ENCODE measurements around the gene HDHD3. TPM values are rescaled to one million over a fixed set of nuclear protein-coding genes. Genes with fewer than 3 reads are reported as not detected.

The HDHD3 gene
- total RNA-seq, 1 donor from 2014 or later, result 9.8 TPM

DNA sequence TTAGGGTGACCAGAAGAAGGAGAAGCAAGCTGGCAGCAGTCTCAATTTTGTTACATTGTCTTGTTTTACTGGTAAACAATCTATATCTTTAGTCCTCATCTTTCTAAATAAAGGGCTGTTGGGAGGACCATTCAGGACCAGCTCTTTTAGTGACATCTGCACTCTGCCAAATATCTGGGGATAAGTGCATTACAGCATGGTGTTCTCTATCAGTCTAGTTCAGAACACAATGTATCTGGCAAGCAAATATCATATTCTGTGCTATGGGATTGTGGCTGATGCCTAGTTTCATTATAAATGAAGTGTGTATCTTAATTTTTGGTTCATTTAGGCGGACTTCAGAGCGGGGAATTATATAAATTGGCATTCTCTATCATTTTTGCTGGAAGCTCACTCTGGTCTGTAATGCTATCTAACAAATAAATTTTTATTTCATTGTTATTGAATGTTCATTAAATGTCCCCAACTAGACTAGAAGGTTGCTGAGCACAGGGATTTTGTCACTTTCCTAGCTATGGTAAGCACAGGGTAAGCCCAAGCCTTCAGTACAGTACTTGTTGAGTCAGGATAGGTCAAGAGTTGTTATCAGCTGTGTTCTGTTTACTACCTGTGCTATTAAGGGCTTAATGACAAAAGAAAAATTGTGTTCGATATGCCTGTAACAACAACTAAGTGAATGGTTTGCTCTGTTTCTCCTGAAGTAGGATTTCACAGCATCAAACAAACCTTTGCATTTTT lies 48.6 kb downstream of the HDHD3 start:
- Histone ChIP-seq H3K27me3 (no peaks in the 10 kb centered on the region), H3K36me3 (no peaks in the 10 kb centered on the region), H3K4me3 (no peak overlapping the region), H3K9ac (no peak overlapping the region), H2AFZ (replicated peaks) (no peak overlapping the region), H3K9me3 (ENCODE audit: low read depth) (no peaks in the 10 kb centered on the region), H3F3A (ENCODE audit: low read depth) (no peaks in the 10 kb centered on the region), H3K27ac (no peak overlapping the region), H3K4me1 (no peaks in the 10 kb centered on the region), H3K79me2 (ENCODE audit: low read depth) (no peaks in the 10 kb centered on the region), H4K20me1 (ENCODE audit: low read depth) (no peaks in the 10 kb centered on the region), H3K4me2 (no peak overlapping the region)
- Mint-ChIP-seq H3K27me3 (ENCODE audit: insufficient read depth, low read depth) (no peaks in the 10 kb centered on the region), H3K36me3 (no peaks in the 10 kb centered on the region), H3K9me3 (no peaks in the 10 kb centered on the region), H3K4me1 (no peaks in the 10 kb centered on the region), H3K27ac (no peak overlapping the region), H3K4me3 (no peak overlapping the region)
- DNase-seq (ENCODE audit: low spot score), result no peak
- TF ChIP-seq EZH2 (IDR thresholded peaks at IDR 0.05), result no peak
- TF ChIP-seq CTCF (IDR thresholded peaks at IDR 0.05), result no peak
- TF ChIP-seq EZH2phosphoT487 (IDR thresholded peaks at IDR 0.05), result no peak

GRCh38 chr9:113326230-113326629 lies 50.6 kb downstream of the HDHD3 start:
- Mint-ChIP-seq H3K36me3 (no peaks in the 10 kb centered on the region), H3K4me1 (no peaks in the 10 kb centered on the region), H3K27ac (no peak overlapping the region), H3K27me3 (ENCODE audit: insufficient read depth, low read depth) (no peaks in the 10 kb centered on the region), H3K9me3 (no peaks in the 10 kb centered on the region), H3K4me3 (no peak overlapping the region)
- Histone ChIP-seq H3K9me3 (ENCODE audit: low read depth) (no peaks in the 10 kb centered on the region), H3K36me3 (no peaks in the 10 kb centered on the region), H3K9ac (no peak overlapping the region), H3F3A (ENCODE audit: low read depth) (no peaks in the 10 kb centered on the region), H3K27me3 (no peaks in the 10 kb centered on the region), H3K4me2 (no peak overlapping the region), H3K27ac (no peak overlapping the region), H4K20me1 (ENCODE audit: low read depth) (no peaks in the 10 kb centered on the region), H3K4me3 (no peak overlapping the region), H3K79me2 (ENCODE audit: low read depth) (no peaks in the 10 kb centered on the region), H2AFZ (replicated peaks) (no peak overlapping the region), H3K4me1 (no peaks in the 10 kb centered on the region)
- TF ChIP-seq EZH2 (IDR thresholded peaks at IDR 0.05) (no peak), EZH2phosphoT487 (IDR thresholded peaks at IDR 0.05) (no peak), CTCF (IDR thresholded peaks at IDR 0.05) (no peak)
- DNase-seq (ENCODE audit: low spot score), result no peak

Other genes starting within 250 kb of the HDHD3 start
- 0.34 and 1.7 TPM in 2 replicates for gene SLC31A2, start 226.0 kb downstream of the HDHD3 start, total RNA-seq (ENCODE audit: low replicate concordance)
- 18.6 and 25.5 TPM in 2 replicates for gene FKBP15, start 155.7 kb downstream of the HDHD3 start, total RNA-seq (ENCODE audit: low replicate concordance)
- gene SLC31A1, start 155.4 kb downstream of the HDHD3 start, total RNA-seq (ENCODE audit: low replicate concordance), result 22.1 and 26.0 TPM in 2 replicates
- gene CDC26, start 101.4 kb downstream of the HDHD3 start, total RNA-seq (ENCODE audit: low replicate concordance), result 45.6 and 94.4 TPM in 2 replicates
- gene PRPF4, start 101.3 kb downstream of the HDHD3 start, total RNA-seq (ENCODE audit: low replicate concordance), result 28.2 and 34.0 TPM in 2 replicates
- 0.09 and 0.28 TPM in 2 replicates for gene RNF183, start 73.6 kb downstream of the HDHD3 start, total RNA-seq (ENCODE audit: low replicate concordance)
- 2.5 and 3.2 TPM in 2 replicates for gene WDR31, start 36.7 kb downstream of the HDHD3 start, total RNA-seq (ENCODE audit: low replicate concordance)
- gene BSPRY, start 27.4 kb downstream of the HDHD3 start, total RNA-seq (ENCODE audit: low replicate concordance), result 0.25 and 0.58 TPM in 2 replicates
- gene ALAD, start 24.3 kb upstream of the HDHD3 start, total RNA-seq (ENCODE audit: low replicate concordance), result 17.4 and 20.8 TPM in 2 replicates
- gene POLE3, start 33.7 kb upstream of the HDHD3 start, total RNA-seq (ENCODE audit: low replicate concordance), result 48.2 and 57.8 TPM in 2 replicates
- gene C9orf43, start 33.8 kb upstream of the HDHD3 start, total RNA-seq (ENCODE audit: low replicate concordance), result 0.50 and 1.3 TPM in 2 replicates
- gene RGS3, start 86.7 kb upstream of the HDHD3 start, total RNA-seq (ENCODE audit: low replicate concordance), result 30.3 and 39.9 TPM in 2 replicates